GM12878 (cell line): ENCODE data around the gene C1orf35. TPM values are rescaled to one million over a fixed set of nuclear protein-coding genes. Genes with fewer than 3 reads are reported as not detected.

Experiments used
- ATAC-seq: fragments of 200-7000 bp; cut with Tn5 transposase; 3 replicates; pipeline ENCODE4 v1.9.1; 2020; ENCODE audit warnings: mild to moderate bottlenecking, moderate library complexity
- BruUV-seq: library from RNA; stranded (reverse); fragments of 400-500 nt; replicated peaks from 2 replicates; lab custom pipeline; 2021; lab: Mats Ljungman, UMichigan
- CTCF ChIA-PET: fragments of 300-600 bp; sonication (Branson Sonifier 250); formaldehyde crosslinking; extraction: SDS; loops from one replicate; lab custom pipeline; 2021; ENCODE audit warnings: inconsistent platforms; lab: Yijun Ruan, JAX
- POLR2A ChIA-PET: fragments of 350-600 bp; formaldehyde crosslinking; extraction: SDS; loops from one replicate; lab custom pipeline; 2021; ENCODE audit warnings: inconsistent platforms; lab: Charles Lee
- RAD21 ChIA-PET: fragments of 300-600 bp; sonication (Branson Sonifier 250); formaldehyde crosslinking; loops from one replicate; lab custom pipeline; 2023; ENCODE audit warnings: antibody characterized with exemption; ENCODE audit not compliant: unreplicated experiment; lab: Charles Lee
- SMC1A ChIA-PET: fragments of 300-600 bp; sonication (Branson Sonifier 250); formaldehyde crosslinking; loops from one replicate; lab custom pipeline; 2023; ENCODE audit not compliant: unreplicated experiment, uncharacterized antibody; lab: Charles Lee
- DNase-seq: peaks from one replicate; pipeline ENCODE4 v3.0.0-alpha.2; 2011; ENCODE audit warnings: low read depth, low spot score
- FAIRE-seq: peaks from 3 replicates; lab custom pipeline; 2011; peaks lifted over from hg19 to GRCh38; lab: Jason Lieb, UNC
- H2AFZ ChIP-seq: 2 replicates; pipeline ENCODE4 v1.6.0; 2011; ENCODE audit warnings: low read depth, low read length, control low read depth; ENCODE audit not compliant: control insufficient read depth
- H3K27ac ChIP-seq: 2 replicates; pipeline ENCODE4 v1.5.1; 2011; ENCODE audit warnings: control low read depth; ENCODE audit not compliant: control insufficient read depth, insufficient read depth
- H3K27me3 ChIP-seq, 2 experiments: replicated peaks in 1 of 2; 2 replicates each; pipeline versions ENCODE4 v1.6.0 to v1.6.1; 2011; ENCODE audit warnings: low read length in 1 of 2; ENCODE audit not compliant: control insufficient read depth in 2 of 2, insufficient read depth in 2 of 2
- H3K36me3 ChIP-seq, 2 experiments: 2 replicates each; pipeline ENCODE4 v1.5.1; 2011; ENCODE audit warnings: low read length in 1 of 2; ENCODE audit not compliant: control insufficient read depth in 2 of 2, insufficient read depth in 2 of 2
- H3K4me1 ChIP-seq: 2 replicates; pipeline ENCODE4 v1.6.1; 2011; ENCODE audit warnings: mild to moderate bottlenecking, low read length, moderate library complexity, mixed read lengths; ENCODE audit not compliant: control insufficient read depth, insufficient read depth
- H3K4me2 ChIP-seq: 2 replicates; pipeline ENCODE4 v1.6.0; 2011; ENCODE audit warnings: control low read depth; ENCODE audit not compliant: control insufficient read depth, insufficient read depth
- H3K4me3 ChIP-seq: fragments of 200-600 bp; sonication (generic); 2 replicates; pipeline ENCODE4 v1.5.1; 2016
- H3K79me2 ChIP-seq: 2 replicates; pipeline ENCODE4 v1.6.0; 2011; ENCODE audit warnings: low read length; ENCODE audit not compliant: control insufficient read depth, insufficient read depth
- H3K9ac ChIP-seq: 2 replicates; pipeline ENCODE4 v1.8.0; 2011; ENCODE audit warnings: low read length, control low read depth, mixed read lengths; ENCODE audit not compliant: control insufficient read depth, insufficient read depth
- H3K9me3 ChIP-seq: replicated peaks from 3 replicates; pipeline ENCODE4 v1.5.1; 2011; ENCODE audit warnings: mild to moderate bottlenecking, low read length; ENCODE audit not compliant: control insufficient read depth, insufficient read depth
- H4K20me1 ChIP-seq: 2 replicates; pipeline ENCODE4 v1.6.0; 2011; ENCODE audit not compliant: control insufficient read depth, insufficient read depth
- BCL11A ChIP-seq: IDR thresholded peaks from 2 replicates; pipeline ENCODE4 v1.6.1; 2011; ENCODE audit warnings: low read depth, low read length
- JUNB ChIP-seq: IDR thresholded peaks from 2 replicates; pipeline ENCODE4 v1.6.1; 2016; ENCODE audit warnings: antibody characterized with exemption, mild to moderate bottlenecking
- MTA2 ChIP-seq: fragments of 450-650 bp; IDR thresholded peaks from 2 replicates; pipeline ENCODE4 v1.6.1; 2016; ENCODE audit warnings: low read depth, mild to moderate bottlenecking, moderate library complexity
- POLR2A ChIP-seq: IDR thresholded peaks from 2 replicates; pipeline ENCODE4 v1.6.1; 2011; ENCODE audit warnings: low read depth, mild to moderate bottlenecking, low read length
- SMAD5 ChIP-seq: IDR thresholded peaks from 2 replicates; pipeline ENCODE4 v1.6.1; 2016; ENCODE audit warnings: antibody characterized with exemption, low read depth
- ZBED1 ChIP-seq: IDR thresholded peaks from 2 replicates; pipeline ENCODE4 v1.6.1; 2016; ENCODE audit warnings: borderline replicate concordance
- WGBS: methylation state at CpG from one replicate; pipeline ENCODE4 v1.1.6; 2016; ENCODE audit warnings: low lambda C conversion rate; ENCODE audit not compliant: insufficient replicate concordance, insufficient coverage; ENCODE audit errors: missing lambda C conversion rate; 5-methylcytosine and 5-hydroxymethylcytosine counted together
- in situ Hi-C: fragments of 300-500 bp; cut with MboI; formaldehyde crosslinking; loops from 9 replicates; pipeline ENCODE4 v1.14.3; 2018; ENCODE audit warnings: mixed read lengths
- intact Hi-C: fragments of 100-400 bp; cut with micrococcal nuclease; formaldehyde crosslinking; loops from one replicate; pipeline ENCODE4 v1.14.2; 2022; ENCODE audit not compliant: unreplicated experiment
- polyA plus RNA-seq, 11 experiments: library from polyadenylated mRNA; depleted of rRNA in 4 of 11; unstranded in 6 of 11; stranded (reverse) in 5 of 11; fragments of >200 nt; fragmentation: Nextera tagmentation in 4 of 11; fragmentation: Illumina TruSeq in 1 of 11; extraction: Ambion mirVana in 4 of 11; extraction: Trizol in 1 of 11; gene quantifications; 1 replicate in 1 of 11; 2 replicates in 10 of 11; pipeline versions ENCODE4 v1.2.1 to v1.2.3, GENCODE V29; 2011 to 2016; ENCODE audit warnings: inconsistent platforms in 2 of 11, missing spikeins in 2 of 11, low read depth in 1 of 11
- total RNA-seq, 4 experiments: library from RNA; depleted of rRNA in 3 of 4; stranded (reverse); fragments of >200 nt in 3 of 4; fragmentation: Illumina TruSeq in 1 of 4; extraction: Trizol in 1 of 4; gene quantifications; 2 replicates each; pipeline versions ENCODE4 v1.2.1 to v1.2.3, GENCODE V29; 2013 to 2021

C1orf35 gene
- total and polyA plus RNA-seq, 10 of the 15 experiments (the other 5 are each of a cell fraction or from before 2014, with no cell fraction given), result 2.5 to 27.0 (median 10.6) TPM

DNA sequence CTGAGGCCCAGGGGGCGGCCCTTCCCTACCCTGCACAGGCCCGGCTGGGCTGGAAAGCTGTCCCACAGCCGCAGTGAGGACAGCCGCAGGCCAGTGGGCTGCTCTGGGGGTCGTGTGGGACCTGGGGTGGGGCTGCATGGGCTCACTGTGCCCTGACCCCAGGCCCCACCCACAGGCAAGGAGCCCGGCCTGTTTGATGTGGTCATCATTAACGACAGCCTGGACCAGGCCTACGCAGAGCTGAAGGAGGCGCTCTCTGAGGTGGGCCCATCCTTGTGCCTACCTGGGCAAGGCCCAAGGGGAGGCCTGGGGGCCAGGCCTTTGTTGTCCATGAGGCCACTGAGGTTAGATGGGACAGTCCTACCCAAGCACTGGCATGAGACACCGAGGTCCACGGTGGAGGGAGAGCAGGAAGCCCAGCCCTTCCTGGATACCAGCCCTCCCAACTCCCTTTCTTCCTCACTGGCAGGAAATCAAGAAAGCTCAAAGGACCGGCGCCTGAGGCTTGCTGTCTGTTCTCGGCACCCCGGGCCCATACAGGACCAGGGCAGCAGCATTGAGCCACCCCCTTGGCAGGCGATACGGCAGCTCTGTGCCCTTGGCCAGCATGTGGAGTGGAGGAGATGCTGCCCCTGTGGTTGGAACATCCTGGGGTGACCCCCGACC, 45.2 kb upstream of the C1orf35 start:
- Histone ChIP-seq H4K20me1 (peaks cover 3% of the 10 kb centered on the region; the same call in 1 of the 2 replicates), H3K4me1 (no peaks in the 10 kb centered on the region), H2AFZ (no peak overlapping the region), H3K27me3 (no peaks in the 10 kb centered on the region), H3K36me3 (peaks cover 0 to 17% of the 10 kb centered on the region in 2 experiments; a peak in 3 of 4 replicates), H3K4me2 (no peak overlapping the region), H3K27ac (no peak overlapping the region), H3K4me3 (no peak overlapping the region), H3K9me3 (no peaks in the 10 kb centered on the region), H3K9ac (no peak overlapping the region), H3K79me2 (peaks cover 23% of the 10 kb centered on the region)
- POLR2A ChIA-PET, result no interaction called here
- intact Hi-C loops, result no loop called here
- WGBS, result 83% methylated on average over 18 of the region's 18 CpGs
- DNase-seq, result no peak
- SMC1A ChIA-PET, result no interaction called here
- CTCF ChIA-PET, result no interaction called here
- in situ Hi-C loops, result no loop called here
- TF ChIP-seq POLR2A (0 out of 2 replicates have a peak, but pooled peaks have one; percentile 15), JUNB (no peak)
- no TSS peak for BruUV-seq
- no peak for ATAC-seq
- RAD21 ChIA-PET, result no interaction called here
- no peak for FAIRE-seq

GRCh38 chr1:228147768-228148167, 44.6 kb upstream of the C1orf35 start:
- ATAC-seq (no peak), FAIRE-seq (no peak), DNase-seq (no peak)
- H3K4me1 ChIP-seq, result no peaks in the 10 kb centered on the region
- in situ Hi-C loops, result no loop called here
- no peaks in the 10 kb centered on the region for H3K27me3 ChIP-seq
- BruUV-seq, result no TSS peak
- no peak overlapping the region for H3K27ac ChIP-seq
- peaks cover 3% of the 10 kb centered on the region; the same call in 1 of the 2 replicates for H4K20me1 ChIP-seq
- H3K36me3 ChIP-seq, result peaks cover 0 to 17% of the 10 kb centered on the region in 2 experiments; a peak in 3 of 4 replicates
- no peak overlapping the region for H3K4me3 ChIP-seq
- 90% methylated on average over 4 of the region's 4 CpGs for WGBS
- TF ChIP-seq POLR2A (no peak), BCL11A (no peak), MTA2 (no peak), ZBED1 (no peak), SMAD5 (no peak)
- H3K79me2 ChIP-seq, result peaks cover 29% of the 10 kb centered on the region
- intact Hi-C loops, result no loop called here
- SMC1A ChIA-PET, result no interaction called here
- no peak overlapping the region for H3K9ac ChIP-seq
- H3K4me2 ChIP-seq, result no peak overlapping the region
- CTCF ChIA-PET, result no interaction called here
- POLR2A ChIA-PET, result no interaction called here
- no peaks in the 10 kb centered on the region for H3K9me3 ChIP-seq
- RAD21 ChIA-PET, result no interaction called here
- no peak overlapping the region for H2AFZ ChIP-seq
